HepG2 (cell line): Measurements from ENCODE around the gene PIM1. TPM values are rescaled to one million over a fixed set of nuclear protein-coding genes. Genes with fewer than 3 reads are reported as not detected.

Experiments
- ARHGAP35 ChIP-seq: sonication (generic); formaldehyde crosslinking; IDR thresholded peaks from 2 replicates; pipeline ENCODE4 v1.9.0; 2022; ENCODE audit warnings: mild to moderate bottlenecking, inconsistent platforms, moderate library complexity, missing genetic modification reagents, borderline replicate concordance
- ATF6 ChIP-seq: sonication (generic); formaldehyde crosslinking; conservative IDR thresholded peaks from 2 replicates; pipeline ENCODE4 v1.4.0; 2020; ENCODE audit warnings: missing genetic modification reagents
- HNRNPH1 ChIP-seq: fragments of 200-400 bp; formaldehyde crosslinking; optimal IDR thresholded peaks from 2 replicates; pipeline ENCODE3; 2017; ENCODE audit warnings: mild to moderate bottlenecking, low read depth, low read length
- LBX2 ChIP-seq: sonication (generic); formaldehyde crosslinking; IDR thresholded peaks from 2 replicates; pipeline ENCODE4 v1.5.0; 2020; ENCODE audit warnings: missing genetic modification reagents, mild to moderate bottlenecking, borderline replicate concordance
- NFATC3 ChIP-seq: sonication (generic); formaldehyde crosslinking; IDR thresholded peaks from 2 replicates; pipeline ENCODE4 v1.5.1; 2020; ENCODE audit warnings: mild to moderate bottlenecking, missing genetic modification reagents
- PHF21A ChIP-seq: sonication (generic); formaldehyde crosslinking; IDR thresholded peaks from 2 replicates; pipeline ENCODE4 v1.5.0; 2020; ENCODE audit warnings: mild to moderate bottlenecking, missing genetic modification reagents
- SMYD3 ChIP-seq: sonication (generic); formaldehyde crosslinking; IDR thresholded peaks from 2 replicates; pipeline ENCODE4 v1.8.1; 2023; ENCODE audit warnings: mild to moderate bottlenecking, missing genetic modification reagents
- SYNCRIP ChIP-seq: fragments of 200-400 bp; formaldehyde crosslinking; IDR thresholded peaks from 2 replicates; pipeline ENCODE4 v1.6.1; 2018; ENCODE audit warnings: mild to moderate bottlenecking, low read depth, low read length; ENCODE audit not compliant: insufficient read depth
- TMF1 ChIP-seq: sonication (generic); formaldehyde crosslinking; IDR thresholded peaks from 2 replicates; pipeline ENCODE4 v1.8.1; 2022; ENCODE audit warnings: low read depth, missing genetic modification reagents
- TSC22D2 ChIP-seq: sonication (generic); formaldehyde crosslinking; IDR thresholded peaks from 2 replicates; pipeline ENCODE4 v1.5.1; 2020; ENCODE audit warnings: missing genetic modification reagents, mild to moderate bottlenecking, borderline replicate concordance
- ZNF251 ChIP-seq: sonication (generic); formaldehyde crosslinking; IDR thresholded peaks from 2 replicates; pipeline ENCODE4 v1.9.0; 2021; ENCODE audit warnings: mild to moderate bottlenecking, missing genetic modification reagents
- ZNF414 ChIP-seq: sonication (generic); formaldehyde crosslinking; IDR thresholded peaks from 2 replicates; pipeline ENCODE4 v1.5.0; 2020; ENCODE audit warnings: missing genetic modification reagents
- ZNF546 ChIP-seq: sonication (generic); formaldehyde crosslinking; conservative IDR thresholded peaks from 2 replicates; pipeline ENCODE4 v1.8.1; 2023; ENCODE audit warnings: mild to moderate bottlenecking, missing genetic modification reagents
- ZNF607 ChIP-seq: sonication (generic); formaldehyde crosslinking; IDR thresholded peaks from 2 replicates; pipeline ENCODE4 v1.5.1; 2020; ENCODE audit warnings: missing genetic modification reagents, mild to moderate bottlenecking, borderline replicate concordance
- ZNF670 ChIP-seq: sonication (generic); formaldehyde crosslinking; IDR thresholded peaks from 2 replicates; pipeline ENCODE4 v1.8.0; 2022; ENCODE audit warnings: mild to moderate bottlenecking, missing genetic modification reagents, borderline replicate concordance
- polyA plus RNA-seq, 8 experiments: library from polyadenylated mRNA; depleted of rRNA in 3 of 8; stranded (reverse) in 7 of 8; unstranded in 1 of 8; fragments of >200 nt; fragmentation: Illumina TruSeq in 4 of 8; extraction: Trizol in 4 of 8; gene quantifications; 2 replicates each; pipeline versions ENCODE4 v1.2.1 to v1.2.3, GENCODE V29; 2011 to 2016; ENCODE audit warnings: low read depth in 4 of 8, missing spikeins in 1 of 8, mixed read lengths in 1 of 8; ENCODE audit not compliant: insufficient read depth in 1 of 8
- total RNA-seq, 5 experiments: library from RNA; depleted of rRNA; stranded (reverse); fragments of >200 nt; fragmentation: Illumina TruSeq; extraction: Trizol; gene quantifications; 2 replicates each; pipeline ENCODE4 v1.2.3, GENCODE V29; 2016; ENCODE audit warnings: low read depth in 1 of 5
- TF ChIP-seq, protein P1 (sequence below): sonication (generic); formaldehyde crosslinking; IDR thresholded peaks from 2 replicates; pipeline ENCODE4 v1.5.1; 2020; ENCODE audit warnings: mild to moderate bottlenecking, missing genetic modification reagents
- TF ChIP-seq, protein P2 (sequence below): sonication (generic); formaldehyde crosslinking; IDR thresholded peaks from 2 replicates; pipeline ENCODE4 v1.4.0; 2020; ENCODE audit warnings: missing genetic modification reagents, mild to moderate bottlenecking, borderline replicate concordance
- TF ChIP-seq, protein P3 (sequence below): sonication (generic); formaldehyde crosslinking; IDR thresholded peaks from 2 replicates; pipeline ENCODE4 v1.4.0; 2020; ENCODE audit warnings: mild to moderate bottlenecking, missing genetic modification reagents

The PIM1 gene
- total and polyA plus RNA-seq, 2 of the 13 experiments (the other 11 are each of a cell fraction or from before 2014, with no cell fraction given): 29.4 to 117 TPM

GRCh38 chr6:37170273-37171200, 585 bp downstream of the PIM1 start (continued):
- TF ChIP-seq LBX2 (CRISPR knock-in tag) (peak; percentile 6; the same call in 1 of the 2 replicates), SYNCRIP (no peak), TSC22D2 (CRISPR knock-in tag) (no peak), ZNF607 (CRISPR knock-in tag) (peak; percentile 53; the same call in 1 of the 2 replicates), ARHGAP35 (CRISPR knock-in tag) (no peak), ZNF670 (no peak), PHF21A (CRISPR knock-in tag) (peak; percentile 21; the same call in 1 of the 2 replicates), TMF1 (CRISPR knock-in tag) (no peak), ZNF546 (peak; percentile 87; the same call in 1 of the 2 replicates), SMYD3 (0 out of 2 replicates have a peak, but pooled peaks have one; percentile 40), ZNF414 (CRISPR knock-in tag) (peak; percentile 88; the same call in 1 of the 2 replicates), NFATC3 (CRISPR knock-in tag) (no peak; the same call in 1 of the 2 replicates), ATF6 (no peak), ZNF251 (CRISPR knock-in tag) (no peak), HNRNPH1 (no peak)
- TF ChIP-seq, protein P1, sequence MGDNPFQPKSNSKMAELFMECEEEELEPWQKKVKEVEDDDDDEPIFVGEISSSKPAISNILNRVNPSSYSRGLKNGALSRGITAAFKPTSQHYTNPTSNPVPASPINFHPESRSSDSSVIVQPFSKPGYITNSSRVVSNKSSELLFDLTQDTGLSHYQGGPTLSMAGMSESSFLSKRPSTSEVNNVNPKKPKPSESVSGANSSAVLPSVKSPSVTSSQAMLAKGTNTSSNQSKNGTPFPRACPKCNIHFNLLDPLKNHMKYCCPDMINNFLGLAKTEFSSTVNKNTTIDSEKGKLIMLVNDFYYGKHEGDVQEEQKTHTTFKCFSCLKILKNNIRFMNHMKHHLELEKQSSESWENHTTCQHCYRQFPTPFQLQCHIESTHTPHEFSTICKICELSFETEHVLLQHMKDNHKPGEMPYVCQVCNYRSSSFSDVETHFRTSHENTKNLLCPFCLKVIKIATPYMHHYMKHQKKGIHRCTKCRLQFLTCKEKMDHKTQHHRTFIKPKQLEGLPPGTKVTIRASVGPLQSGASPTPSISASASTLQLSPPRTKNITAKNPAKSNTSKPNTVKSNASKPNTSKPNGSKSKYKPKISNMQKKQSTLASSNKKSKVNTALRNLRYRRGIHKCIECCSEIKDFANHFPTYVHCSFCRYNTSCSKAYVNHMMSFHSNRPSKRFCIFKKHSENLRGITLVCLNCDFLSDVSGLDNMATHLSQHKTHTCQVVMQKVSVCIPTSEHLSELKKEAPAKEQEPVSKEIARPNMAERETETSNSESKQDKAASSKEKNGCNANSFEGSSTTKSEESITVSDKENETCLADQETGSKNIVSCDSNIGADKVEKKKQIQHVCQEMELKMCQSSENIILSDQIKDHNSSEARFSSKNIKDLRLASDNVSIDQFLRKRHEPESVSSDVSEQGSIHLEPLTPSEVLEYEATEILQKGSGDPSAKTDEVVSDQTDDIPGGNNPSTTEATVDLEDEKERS (CRISPR knock-in tag): no peak
- TF ChIP-seq, protein P2, sequence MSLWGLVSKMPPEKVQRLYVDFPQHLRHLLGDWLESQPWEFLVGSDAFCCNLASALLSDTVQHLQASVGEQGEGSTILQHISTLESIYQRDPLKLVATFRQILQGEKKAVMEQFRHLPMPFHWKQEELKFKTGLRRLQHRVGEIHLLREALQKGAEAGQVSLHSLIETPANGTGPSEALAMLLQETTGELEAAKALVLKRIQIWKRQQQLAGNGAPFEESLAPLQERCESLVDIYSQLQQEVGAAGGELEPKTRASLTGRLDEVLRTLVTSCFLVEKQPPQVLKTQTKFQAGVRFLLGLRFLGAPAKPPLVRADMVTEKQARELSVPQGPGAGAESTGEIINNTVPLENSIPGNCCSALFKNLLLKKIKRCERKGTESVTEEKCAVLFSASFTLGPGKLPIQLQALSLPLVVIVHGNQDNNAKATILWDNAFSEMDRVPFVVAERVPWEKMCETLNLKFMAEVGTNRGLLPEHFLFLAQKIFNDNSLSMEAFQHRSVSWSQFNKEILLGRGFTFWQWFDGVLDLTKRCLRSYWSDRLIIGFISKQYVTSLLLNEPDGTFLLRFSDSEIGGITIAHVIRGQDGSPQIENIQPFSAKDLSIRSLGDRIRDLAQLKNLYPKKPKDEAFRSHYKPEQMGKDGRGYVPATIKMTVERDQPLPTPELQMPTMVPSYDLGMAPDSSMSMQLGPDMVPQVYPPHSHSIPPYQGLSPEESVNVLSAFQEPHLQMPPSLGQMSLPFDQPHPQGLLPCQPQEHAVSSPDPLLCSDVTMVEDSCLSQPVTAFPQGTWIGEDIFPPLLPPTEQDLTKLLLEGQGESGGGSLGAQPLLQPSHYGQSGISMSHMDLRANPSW (CRISPR knock-in tag): no peak
- TF ChIP-seq, protein P3, sequence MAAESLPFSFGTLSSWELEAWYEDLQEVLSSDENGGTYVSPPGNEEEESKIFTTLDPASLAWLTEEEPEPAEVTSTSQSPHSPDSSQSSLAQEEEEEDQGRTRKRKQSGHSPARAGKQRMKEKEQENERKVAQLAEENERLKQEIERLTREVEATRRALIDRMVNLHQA (CRISPR knock-in tag): no peak
